Activated gamma-delta T cell treated with anti-CD3 and anti-CD28 coated beads, Interleukin-2, amount 50 U/mL, for 16 hours (primary cell): ENCODE measurements around the gene ANO6.
"Not testable (repeated sequence)": the region's sequence is repeated elsewhere in the genome, so short reads cannot be mapped to it uniquely, and the experiment has no call there.

Experiments used
- DNase-seq: peaks from one replicate; pipeline ENCODE4 v3.0.0-alpha.2; 2020; ENCODE audit warnings: low read depth

The ANO6 gene

DNA sequence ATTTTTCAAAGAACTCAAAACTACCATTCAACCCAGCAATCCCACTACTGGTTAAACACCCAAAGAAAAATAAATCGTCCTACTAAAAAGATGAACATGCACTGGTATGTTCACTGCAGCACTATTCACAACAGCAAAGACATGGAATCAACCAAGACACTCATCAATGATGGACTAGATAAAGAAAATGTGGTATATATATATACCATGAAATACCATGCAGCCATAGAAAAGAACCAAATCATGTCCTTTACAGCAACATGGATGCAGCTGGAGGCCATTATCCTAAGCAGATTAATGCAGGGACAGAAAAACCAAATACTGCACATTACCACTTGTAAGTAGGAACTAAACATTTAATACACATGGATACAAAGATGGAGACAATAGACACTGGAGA is 3.8 kb upstream of the ANO6 start:
- DNase-seq = no peak

DNA sequence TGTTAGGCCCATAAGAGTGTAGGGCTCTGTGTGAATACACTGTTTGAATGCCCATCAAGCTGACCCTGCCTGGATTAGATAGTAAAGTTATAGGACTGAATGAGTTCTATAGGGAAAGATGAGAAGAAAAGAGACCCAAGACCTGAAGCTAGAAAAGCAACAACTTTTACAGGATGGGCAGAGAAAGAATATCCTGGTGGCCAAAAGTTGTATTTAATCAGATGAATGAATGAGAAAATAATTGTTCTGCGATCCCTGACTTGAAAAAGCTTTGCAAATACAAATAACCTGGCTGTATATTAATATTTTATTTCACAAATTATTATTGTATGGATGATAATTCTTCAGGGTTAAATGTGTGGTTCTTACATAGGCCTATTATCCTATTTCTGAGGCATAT is 2.8 kb upstream of the ANO6 start:
- DNase-seq = no peak

DNA sequence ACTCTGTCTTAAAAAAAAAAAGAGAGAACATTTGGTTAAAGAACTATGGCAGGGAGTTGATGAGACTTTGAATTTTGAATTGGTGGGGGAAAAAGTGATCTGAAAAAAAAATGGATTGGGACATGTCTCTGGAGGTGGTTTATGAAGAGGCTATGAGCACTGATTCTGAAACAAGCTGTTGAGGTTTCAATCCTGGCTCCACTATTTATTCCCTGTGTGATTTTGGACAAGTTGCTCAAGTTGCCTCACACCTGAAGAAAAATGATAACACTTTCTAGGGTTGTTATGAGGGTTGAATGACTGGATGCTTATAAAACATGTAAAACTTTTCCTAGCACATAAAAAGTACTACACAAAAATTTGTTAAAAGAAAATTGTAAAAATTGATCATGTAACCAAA is 1.8 kb upstream of the ANO6 start:
- DNase-seq = no peak

DNA sequence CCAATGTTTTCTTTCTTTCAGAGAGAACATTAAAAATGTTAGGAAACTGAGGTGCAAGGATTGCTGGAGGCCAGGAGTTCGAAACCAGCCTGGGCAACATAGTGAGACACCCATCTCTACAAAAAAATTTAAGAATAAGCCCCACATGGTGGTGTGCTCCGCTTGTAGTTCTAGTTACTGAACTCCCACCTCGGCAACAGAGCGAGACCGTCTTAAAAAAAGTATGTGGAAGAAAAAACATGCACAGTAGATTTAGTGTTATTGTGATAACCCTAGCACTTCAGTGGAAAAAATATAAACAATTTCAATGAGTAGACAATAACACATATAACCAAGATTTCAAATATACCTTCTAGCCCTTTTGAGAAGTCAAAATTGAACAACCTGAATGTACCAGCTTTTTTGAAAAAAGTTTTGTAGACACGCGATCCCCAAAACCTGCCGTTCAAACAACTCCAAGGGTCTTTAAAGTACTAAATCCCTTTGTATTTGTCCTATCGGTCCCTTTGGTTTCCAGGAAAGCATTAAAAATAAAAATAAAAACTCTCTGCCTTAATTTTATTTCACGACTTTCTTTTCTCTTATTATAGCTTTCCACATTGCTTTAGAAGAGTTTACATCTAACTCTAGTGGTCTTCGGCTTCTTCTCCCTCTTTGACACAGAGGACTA is 1.0 kb upstream of the ANO6 start:
- DNase-seq = no peak

DNA sequence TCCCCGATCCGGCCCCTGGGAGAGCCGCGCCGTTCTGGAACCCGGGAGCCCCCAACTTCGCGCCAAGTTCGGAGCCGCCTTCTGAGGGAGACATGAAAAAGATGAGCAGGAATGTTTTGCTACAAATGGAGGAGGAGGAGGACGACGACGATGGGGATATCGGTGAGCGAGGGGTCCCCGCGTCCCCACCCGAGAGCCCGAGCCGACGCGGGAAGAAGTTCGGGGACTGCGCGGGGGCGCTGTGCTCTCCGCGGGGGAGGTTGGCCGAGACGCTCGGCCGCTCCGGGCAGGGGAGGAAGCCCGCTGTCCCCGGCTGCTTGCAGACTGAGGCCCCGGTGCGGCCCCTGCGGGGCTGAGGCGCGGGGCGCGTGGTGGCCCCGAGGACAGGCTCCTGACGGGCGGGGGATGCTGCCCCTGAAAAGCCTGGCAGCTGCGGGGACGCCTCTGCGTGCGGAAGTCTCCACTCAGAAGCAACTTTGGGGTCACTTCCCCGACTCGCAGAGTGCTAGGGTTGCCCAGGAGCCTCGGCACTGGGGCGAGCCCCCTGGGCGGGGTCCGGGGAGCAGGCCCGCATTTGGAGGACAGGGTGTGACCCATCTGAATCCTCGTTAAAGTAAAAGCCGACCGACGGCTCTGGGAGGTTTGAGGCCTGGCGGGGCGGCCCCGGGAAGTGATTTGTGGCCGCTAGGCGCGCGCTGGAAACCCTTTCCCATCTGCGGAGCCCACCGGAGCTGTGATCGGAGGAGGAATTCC is 511 bp downstream of the ANO6 start:
- DNase-seq = peak; percentile 24

DNA sequence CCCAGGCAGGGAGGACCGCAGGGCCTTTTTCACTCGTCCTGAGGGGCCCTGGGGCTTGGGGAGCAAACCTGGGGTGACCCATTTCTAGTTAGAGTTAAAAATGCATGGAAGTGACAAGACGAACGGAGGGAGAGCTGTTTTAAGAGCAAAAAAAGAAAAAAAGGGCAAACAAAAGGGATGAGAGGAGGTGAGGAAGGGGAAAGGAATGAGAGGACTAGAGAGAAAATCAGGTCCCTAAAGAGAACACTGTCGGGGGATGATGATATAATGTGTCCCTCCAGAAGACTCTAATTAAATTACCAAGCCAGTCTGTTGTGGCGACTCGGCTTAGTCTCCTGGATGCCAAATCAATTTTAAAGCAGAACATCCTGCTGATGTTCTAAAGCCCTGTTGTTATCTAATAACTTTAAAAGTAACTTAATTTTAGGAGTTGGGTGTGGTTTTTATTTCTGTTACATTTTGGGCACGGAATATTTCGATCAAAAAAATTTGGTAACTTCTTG is 1.1 kb downstream of the ANO6 start:
- no peak for DNase-seq

DNA sequence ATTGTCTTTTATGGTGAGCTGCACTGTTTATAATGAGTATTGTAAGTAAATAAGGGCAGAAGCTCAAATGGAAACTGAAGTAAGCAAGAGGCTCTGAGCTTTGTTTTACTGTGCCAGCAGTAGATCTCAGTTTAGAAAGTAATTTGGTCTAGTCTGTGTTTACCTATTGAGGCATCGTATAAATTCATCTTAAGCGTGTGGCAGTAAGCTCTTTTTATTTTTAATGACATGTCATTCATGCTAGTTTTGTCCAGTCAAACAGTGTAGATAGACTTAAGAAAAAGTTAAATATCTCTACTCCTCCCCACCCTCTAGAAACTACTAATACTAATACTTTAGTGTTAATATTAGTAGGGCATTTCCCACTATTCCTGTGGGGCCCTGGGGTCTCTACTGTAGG is 2.0 kb downstream of the ANO6 start:
- no peak for DNase-seq

DNA sequence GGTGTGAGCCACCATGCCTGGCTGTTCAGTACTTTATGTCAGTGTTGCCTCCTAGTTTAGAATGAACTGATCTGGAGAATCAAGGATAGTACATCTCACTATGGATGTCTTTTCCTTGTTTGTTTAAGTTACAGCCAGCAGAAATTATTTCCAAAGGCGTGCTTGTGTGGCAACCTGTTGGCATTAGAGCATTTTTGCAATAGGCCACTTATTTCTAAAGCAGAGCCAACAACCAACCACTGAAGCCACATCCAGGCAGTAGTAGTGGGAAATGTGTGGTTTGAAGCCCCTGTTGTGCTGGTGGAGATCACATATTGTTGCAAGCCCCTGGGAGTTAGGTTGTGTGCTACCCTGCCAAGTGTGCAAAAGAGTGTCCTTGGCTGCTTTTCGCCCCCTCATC is 3.7 kb downstream of the ANO6 start:
- no peak for DNase-seq

DNA sequence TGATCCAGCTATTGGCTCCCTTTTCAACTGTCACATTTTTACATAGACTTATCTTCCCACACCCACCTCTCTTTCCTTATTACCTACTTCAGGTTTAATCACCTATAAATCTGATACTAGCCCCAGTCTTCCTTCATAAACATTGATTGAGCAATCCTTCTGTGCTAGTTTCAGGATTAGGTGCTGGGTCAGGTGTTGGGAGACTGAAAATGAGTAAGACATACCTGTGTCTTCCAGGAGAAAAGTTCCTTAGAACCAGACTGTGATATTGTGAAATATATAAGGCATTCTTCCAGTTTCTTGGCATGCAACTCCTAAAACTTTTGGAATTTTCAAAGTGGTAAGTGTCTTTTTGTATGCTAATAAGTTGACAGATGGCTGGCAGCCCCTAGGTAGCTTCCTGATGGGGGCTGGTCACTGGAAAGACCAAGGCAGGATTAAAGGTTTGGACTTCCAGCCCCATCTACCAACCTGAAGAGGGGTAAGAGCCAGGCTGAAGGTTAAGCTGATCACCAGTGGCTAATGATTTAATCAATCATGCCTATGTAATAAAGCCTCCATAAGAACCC is 4.6 kb downstream of the ANO6 start:
- DNase-seq = no peak

DNA sequence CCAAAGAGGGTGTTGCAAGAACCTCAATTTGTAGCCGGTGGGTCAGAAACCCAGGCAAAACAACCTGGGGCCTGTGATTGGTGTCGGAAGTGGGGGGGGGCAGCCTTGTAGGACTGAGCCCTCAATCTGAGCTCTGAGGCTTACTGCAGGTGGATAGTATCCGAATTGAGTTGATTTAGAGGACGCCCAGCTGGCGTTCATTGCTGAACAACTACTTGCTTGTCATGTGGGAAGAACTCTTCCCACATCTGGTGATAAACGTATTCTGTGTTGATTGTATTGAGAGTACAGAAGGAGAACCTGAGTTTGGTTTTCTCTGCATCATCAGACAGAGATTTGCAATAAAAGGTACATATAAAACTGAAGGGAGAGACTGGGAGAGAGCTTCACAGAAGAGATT is 5.1 kb downstream of the ANO6 start:
- no peak for DNase-seq

DNA sequence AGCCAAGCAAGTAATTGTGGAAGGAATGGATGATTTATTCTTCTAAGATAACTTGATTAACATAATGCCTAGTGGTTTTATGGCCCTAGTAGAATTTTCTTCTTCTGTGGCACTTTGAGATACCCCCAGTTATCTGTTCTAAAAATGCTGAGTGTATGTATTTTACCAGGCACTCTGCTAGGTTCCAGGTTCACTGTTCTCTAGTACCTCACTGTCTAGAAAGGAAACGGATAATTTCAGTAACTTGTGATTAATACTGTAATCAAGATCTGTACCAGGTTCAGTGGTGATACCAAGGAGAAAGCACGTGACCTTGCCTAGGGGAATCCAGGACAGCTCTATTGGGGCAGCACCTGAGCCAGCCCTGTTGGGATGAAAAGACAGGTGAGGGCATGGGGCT is 8.0 kb downstream of the ANO6 start:
- DNase-seq = no peak

DNA sequence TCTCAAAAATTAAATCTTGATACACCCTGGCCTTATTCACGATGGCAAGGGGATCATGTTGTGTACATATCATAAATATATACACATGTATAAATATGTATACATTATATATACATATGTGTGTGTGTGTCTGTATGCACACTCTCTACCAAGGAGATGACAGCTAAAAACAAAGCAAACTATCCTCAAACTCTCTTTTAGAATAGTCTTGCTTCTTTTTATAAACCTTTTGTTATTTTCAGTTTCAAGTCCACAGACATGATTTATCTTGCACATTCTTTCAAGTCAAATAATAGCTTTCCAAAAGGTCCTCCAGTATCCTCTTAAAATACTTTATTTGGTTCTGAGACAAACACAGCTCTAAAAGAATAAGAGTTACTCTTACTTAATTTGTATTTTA is 8.4 kb downstream of the ANO6 start:
- no peak for DNase-seq

DNA sequence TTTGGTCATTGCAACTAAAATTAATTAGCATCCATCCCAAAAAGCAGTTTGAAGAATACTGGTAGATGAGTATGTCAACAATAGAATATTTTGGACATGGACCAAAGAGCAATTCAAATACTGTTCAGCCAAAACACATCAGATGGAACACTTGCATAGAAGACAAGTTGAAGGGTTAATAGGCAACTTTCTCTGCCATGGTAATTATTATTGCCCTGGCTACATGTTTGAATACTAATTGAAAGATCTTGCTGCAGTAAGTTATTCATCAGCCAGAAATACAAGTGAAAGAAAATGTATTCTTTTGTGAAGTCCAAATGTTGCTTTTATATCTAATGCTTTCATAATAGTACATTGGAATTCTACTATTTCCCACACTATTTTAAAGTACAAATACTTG is 10.1 kb downstream of the ANO6 start:
- no peak for DNase-seq

DNA sequence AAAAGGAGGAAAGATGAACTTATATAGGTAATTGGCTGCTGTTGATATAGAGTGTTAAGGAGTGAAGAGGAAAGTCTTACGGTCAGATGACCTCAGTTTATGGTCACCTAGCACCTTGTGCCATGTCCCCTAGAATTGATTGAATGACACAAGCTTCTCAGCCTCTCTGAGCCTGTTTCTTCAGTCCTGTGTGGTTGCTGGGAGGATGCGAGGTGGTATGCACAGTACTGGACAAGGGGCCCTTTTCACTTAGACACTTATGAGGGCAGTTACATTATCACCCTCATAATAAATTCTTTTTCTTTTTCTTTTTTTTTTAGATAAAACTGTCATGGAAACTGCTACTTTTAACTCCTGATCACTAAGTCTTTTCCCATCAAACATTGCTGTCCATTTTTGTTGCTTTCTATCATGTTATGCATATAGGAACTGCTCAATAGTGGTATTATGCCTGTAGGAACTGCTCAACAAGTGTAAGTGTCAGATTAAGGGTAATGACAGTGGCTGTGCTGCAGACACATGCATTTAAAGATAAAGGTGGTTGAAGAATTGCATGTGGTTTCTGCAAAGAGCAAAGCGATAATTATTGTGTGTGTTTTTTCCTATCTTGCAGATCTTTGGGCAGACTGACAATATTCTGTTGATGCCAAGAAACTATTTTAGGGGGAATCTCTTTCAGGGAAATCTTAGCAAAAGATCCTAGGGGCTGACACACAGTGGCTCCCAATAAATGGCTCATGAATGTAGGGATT is 11.6 kb downstream of the ANO6 start:
- no peak for DNase-seq

DNA sequence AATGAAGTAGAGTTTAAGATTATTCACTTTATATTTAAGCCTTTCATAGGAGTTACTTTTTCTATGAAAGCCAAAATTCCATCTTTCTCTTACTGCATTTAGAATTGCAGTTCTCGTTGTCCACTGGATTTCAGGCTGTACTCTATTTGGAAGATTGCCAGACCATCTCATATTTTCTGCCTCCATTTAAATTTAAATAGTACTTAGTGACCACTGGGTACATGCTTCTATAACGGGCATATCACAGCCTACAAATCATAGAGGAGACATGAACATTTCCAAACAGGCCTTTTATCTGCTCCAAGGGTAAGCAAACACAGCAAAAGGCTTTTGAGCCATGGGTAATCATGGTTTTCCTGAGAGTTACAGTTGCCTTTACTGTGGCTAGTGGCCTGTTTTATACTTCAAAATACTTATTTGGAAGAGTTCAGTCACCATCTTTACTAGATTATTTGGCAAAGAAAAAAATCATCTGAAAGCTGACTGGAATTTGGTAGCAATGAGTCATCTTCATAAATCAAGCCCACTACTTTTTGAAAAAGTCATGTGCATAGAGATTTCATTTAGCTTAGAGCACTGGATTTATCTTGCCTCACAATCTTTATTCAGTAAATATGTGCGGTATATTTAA is 15.7 kb downstream of the ANO6 start:
- no peak for DNase-seq

DNA sequence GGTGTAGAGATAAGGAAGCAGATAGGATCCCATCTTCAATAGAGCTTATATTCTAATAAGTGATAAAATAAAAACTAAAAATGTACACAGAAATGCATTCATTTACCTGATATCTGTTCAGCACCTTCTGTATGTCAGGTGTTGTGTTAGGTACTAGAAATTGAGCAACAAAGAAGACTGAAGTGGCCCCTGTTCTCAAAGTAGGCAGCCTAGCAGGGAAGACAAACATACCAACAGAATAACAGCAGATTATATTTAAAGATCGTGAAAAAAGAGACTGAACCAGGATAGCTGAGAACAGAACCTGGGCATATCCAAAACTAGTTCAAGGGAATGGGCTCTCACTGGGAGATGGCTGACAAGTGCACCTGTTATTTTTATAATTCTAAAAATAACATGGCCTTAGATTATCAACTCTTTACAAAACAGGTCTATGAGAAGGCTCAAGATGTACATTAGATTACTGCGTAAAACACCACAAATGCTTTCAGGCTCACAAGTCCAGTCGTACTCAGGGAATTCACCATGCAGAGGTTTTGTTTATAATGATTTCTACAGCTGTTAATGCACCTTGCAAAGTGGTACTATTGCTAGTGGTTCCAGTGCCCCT is 16.4 kb downstream of the ANO6 start:
- no peak for DNase-seq

DNA sequence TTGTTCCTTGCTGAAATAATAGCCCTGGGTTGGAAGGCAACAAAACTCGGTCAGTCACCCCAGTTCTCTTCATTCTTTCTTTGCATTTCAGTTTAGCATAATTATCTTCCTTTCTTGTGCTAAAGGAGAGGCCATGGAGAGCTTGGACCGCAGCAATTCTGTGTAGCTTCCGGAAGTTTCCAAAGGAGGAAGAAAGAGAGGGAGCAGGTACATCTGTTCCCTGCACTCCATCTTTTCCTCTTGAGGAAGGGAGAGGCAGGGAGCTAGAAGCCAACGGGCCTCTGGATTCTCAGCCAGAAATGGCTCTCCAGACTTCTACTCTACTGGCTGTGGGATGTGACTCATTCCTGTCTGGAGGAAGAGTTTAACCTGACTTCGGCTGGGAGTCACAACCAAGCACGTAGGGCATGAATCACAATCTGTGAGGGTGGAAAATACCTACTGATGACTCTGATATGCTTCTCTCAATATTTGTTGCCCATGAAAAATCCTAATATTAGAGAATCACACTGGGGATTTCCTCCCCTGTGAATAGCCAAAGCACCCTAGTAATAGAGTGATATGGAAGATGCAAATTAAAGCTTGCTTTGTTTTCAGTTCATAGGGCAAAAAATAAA is 17.0 kb downstream of the ANO6 start:
- DNase-seq = no peak

DNA sequence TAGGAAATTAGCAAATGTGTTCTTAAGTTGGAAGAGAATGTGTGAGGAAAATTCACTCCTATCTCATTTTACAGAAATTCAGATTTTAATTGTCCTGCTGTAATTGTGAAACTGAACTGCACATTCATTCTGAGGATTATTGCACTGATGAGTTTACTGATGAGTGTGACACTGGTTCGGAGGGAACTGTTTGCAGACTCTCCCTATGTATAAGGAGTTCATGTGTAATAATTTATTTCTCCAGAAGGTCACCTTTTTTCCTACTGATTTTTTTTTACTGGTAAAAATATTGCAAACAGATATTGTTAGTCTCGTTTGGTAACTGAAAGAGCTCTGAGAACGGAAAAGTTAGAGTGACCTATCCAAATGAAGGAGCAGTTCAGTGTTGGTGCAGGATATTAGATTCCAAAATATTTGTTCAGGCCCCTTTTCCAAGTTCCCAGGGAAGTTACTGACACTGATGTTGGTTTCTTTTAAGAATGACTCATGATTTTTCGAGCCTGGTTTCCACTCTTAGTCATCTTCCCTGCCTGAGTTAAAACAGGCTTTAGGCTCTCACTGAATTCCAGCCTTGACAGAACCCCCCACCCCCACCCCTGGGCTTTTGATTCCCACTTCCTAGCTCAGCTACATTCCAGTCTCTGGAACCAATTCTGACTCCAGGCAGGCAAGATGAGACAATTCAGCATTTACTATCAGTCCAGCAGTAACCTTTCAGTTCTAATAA is 18.4 kb downstream of the ANO6 start:
- DNase-seq = no peak

DNA sequence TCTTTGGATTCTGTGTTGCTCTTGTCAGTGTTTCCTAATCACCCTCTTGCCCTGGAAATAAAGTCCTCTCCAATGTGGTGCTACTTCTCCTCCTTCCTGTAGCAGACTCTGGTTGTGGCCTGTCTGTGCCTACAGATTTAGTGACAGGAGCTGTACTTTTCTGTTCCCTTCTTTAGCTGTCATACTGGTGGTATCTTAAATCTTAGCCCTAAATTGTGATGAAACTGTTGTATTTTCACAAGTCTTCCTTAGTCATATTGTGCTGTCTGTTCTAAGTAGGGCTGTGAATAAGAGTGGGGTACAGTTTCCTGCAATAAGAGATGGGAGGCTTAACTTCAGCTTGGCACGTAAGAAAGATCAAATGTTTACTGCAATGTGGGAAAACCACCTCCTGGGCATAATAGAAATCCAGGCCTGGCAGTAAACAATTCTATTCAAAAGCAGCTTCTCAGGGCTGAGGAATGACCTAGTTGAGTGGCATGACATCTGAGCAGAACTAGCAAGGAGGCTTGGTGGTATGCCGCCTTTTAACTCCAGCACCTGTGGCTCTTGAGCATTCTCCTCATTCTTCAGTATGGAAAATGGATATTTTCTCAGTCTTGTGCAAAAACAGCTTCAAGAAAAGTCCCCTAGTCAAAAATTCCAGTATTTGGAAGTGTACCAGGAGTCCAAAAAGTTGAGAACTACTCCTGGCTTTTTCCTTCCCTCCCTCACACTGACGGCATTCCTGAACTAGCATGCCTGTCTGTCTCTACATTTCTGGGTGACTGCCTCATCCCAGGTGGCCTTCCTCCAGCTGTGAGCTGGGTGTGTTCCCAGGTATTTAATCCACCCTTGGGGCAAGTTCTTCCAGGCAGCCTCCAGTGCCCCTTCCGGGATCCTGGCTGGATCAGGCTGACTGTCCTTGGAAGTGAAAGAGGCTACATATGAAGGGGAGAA is 19.5 kb downstream of the ANO6 start:
- DNase-seq = no peak

DNA sequence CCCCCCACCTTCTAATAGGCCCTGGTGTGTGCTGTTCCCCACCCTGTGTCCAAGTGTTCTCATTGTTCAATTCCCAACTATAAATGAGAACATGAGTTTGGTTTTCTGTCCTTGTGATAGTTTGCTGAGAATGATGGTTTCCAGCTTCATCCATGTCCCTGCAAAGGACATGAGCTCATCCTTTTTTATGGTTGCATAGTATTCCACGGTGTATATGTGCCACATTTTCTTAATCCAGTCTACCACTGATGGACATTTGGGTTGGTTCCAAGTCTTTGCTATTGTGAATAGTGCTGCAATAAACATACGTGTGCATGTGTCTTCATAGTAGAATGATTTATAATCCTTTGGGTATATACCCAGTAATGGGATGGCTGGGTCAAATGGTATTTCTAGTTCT is 20.5 kb downstream of the ANO6 start:
- DNase-seq = not testable (repeated sequence)
